Fibroblast of lung (primary cell): ENCODE data around the gene CAPN9.

Experiments
- CTCF ChIP-seq, 2 donors: IDR thresholded peaks in 1 of 2; conservative IDR thresholded peaks in 1 of 2; 1 replicate in 1 of 2; 2 replicates in 1 of 2; pipeline ENCODE4 v1.5.1; 2011 to 2012; ENCODE audit warnings: low read length in 2 of 2, control low read depth in 1 of 2, inconsistent platforms in 1 of 2, low read depth in 1 of 2, mild to moderate bottlenecking in 1 of 2
- EZH2 ChIP-seq: IDR thresholded peaks from 2 replicates; pipeline ENCODE4 v1.5.1; 2012; ENCODE audit warnings: low read length, control low read depth, mild to moderate bottlenecking; ENCODE audit errors: missing control alignments

DNA sequence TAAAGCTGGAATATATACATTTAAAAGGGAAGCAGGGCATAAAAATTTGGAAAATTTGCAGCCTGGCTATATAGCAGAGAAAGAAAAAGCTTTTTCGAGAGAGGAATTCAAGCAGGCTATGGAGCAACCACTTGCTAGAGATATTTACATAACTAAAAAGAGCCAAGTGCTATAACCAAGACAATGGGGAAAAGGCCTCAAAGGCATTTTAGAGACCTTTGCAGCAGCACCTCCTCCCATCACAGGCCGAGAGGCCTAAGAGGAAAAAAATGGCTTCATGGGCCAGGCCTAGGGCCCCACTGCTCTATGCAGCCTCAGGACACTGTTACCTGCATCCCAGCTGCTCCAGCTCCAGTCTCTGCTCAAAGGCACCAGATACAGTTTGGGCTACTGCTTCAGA lies 37.0 kb downstream of the CAPN9 start:
- TF ChIP-seq CTCF (conservative IDR thresholded peaks at IDR 0.05 in 1 of 2, IDR thresholded peaks at IDR 0.05 in 1 of 2; ENCODE audit: low read depth in 1 of 2, low read length in 2 of 2) (no peak), EZH2 (no peak)
